Loucy (cell line): ENCODE data around the gene CLEC1A.

ENCODE experiments used
- CTCF ChIP-seq: fragments of 200-600 bp; sonication (generic); conservative IDR thresholded peaks from 2 replicates; pipeline ENCODE4 v1.5.1; 2014; ENCODE audit warnings: mild to moderate bottlenecking, antibody characterized with exemption, low read length
- EZH2phosphoT487 ChIP-seq: fragments of 200-600 bp; IDR thresholded peaks from 2 replicates; pipeline ENCODE4 v1.6.1; 2018; ENCODE audit warnings: antibody characterized with exemption, mild to moderate bottlenecking, moderate library complexity, borderline replicate concordance

- no peak for TF ChIP-seq CTCF
- no peak for TF ChIP-seq EZH2phosphoT487
Observed at GRCh38 chr12:10069099-10069498, 29.7 kb downstream of the CLEC1A start.
